GM19463 (cell line): ENCODE results near the gene EDAR.

ENCODE experiments used
- ATAC-seq: cut with Tn5 transposase; IDR thresholded peaks from one replicate; pipeline ENCODE4 v1.9.1; 2021; ENCODE audit warnings: mild to moderate bottlenecking, moderate library complexity; ENCODE audit not compliant: unreplicated experiment

Gene EDAR

GRCh38 chr2:108870069-108870644 lies 118.9 kb downstream of the EDAR start:
- ATAC-seq = no peak

GRCh38 chr2:108869542-108869941 lies 119.5 kb downstream of the EDAR start:
- no peak for ATAC-seq

GRCh38 chr2:108868911-108869310 lies 120.1 kb downstream of the EDAR start:
- ATAC-seq = no peak

GRCh38 chr2:108866041-108866440 lies 123.0 kb downstream of the EDAR start:
- no peak for ATAC-seq

- ATAC-seq = no peak
Measured at GRCh38 chr2:108858894-108859293, 130.1 kb downstream of the EDAR start.

- no peak for ATAC-seq
Measured at GRCh38 chr2:108855194-108855593, 133.8 kb downstream of the EDAR start.

GRCh38 chr2:108854484-108854883 lies 134.5 kb downstream of the EDAR start:
- ATAC-seq = no peak

GRCh38 chr2:108853421-108853820 lies 135.6 kb downstream of the EDAR start:
- no peak for ATAC-seq

- ATAC-seq = no peak
Measured at GRCh38 chr2:108852375-108852774, 136.6 kb downstream of the EDAR start.

GRCh38 chr2:108847000-108847399 lies 142.0 kb downstream of the EDAR start:
- no peak for ATAC-seq

- ATAC-seq = no peak
Measured at GRCh38 chr2:108845923-108846322, 143.1 kb downstream of the EDAR start.
